ENCODE results near the gene ADAMTS2.
"Not testable (repeated sequence)": the region's sequence is repeated elsewhere in the genome, so short reads cannot be mapped to it uniquely, and the experiment has no call there.

Gene ADAMTS2

DNA sequence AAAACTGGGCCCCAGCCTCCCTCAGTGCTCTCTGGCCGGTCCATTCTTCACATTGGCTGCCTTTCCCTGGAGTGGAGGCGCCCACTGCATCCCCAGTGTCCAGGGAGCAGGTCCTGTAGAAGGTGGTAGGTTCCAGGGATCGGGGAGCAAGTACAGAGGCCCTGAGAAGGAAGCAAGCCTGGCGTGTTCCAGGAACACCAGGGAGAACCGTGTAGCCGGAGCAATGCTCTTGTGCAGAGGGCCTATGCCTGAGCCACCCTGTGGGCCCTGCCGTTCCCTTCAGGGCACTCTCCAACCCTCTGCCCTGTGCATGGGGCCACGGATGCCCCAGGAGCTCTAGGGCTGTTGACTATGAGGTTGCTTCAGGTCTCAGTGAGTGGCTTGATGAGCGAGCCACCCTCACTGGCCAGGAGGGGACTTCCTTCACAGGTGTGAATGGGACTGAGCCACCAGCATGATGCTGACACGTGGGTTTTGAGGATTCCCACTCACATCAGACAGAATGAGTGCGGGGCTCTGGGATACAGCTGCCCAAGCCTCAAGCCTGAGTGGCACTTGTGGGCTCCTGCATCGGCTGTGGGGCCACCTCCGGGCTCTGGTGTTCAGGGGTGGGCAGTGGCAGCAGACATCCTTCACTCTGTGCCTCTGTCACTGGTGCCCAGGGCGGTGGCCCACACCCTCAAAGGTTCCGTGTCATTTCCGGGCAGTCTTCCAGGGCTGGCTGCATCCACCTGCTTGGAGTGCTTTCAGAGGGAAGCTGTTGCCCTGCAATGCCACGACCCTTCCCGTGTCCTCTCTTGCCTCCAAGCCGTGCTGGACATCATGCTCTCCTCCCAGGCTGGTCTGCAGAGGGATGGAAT is 54.4 kb downstream of the ADAMTS2 start:
- DNase-seq (ENCODE audit: extremely low read depth, low read depth), result no peak
- TF ChIP-seq CTCF (IDR thresholded peaks at IDR 0.05; ENCODE audit: low read depth, low read length), result no peak

- TF ChIP-seq CTCF (IDR thresholded peaks at IDR 0.05; ENCODE audit: low read depth, low read length), result no peak
- DNase-seq (ENCODE audit: extremely low read depth, low read depth), result no peak
These were observed 55.4 kb downstream of the ADAMTS2 start for GRCh38 chr5:179289756-179290385.

GRCh38 chr5:179288809-179289185 is 56.5 kb downstream of the ADAMTS2 start:
- TF ChIP-seq CTCF (IDR thresholded peaks at IDR 0.05; ENCODE audit: low read depth, low read length), result no peak
- no peak for DNase-seq (ENCODE audit: extremely low read depth, low read depth)

- DNase-seq (ENCODE audit: extremely low read depth, low read depth), result no peak
- TF ChIP-seq CTCF (IDR thresholded peaks at IDR 0.05; ENCODE audit: low read depth, low read length), result no peak
These were observed 57.0 kb downstream of the ADAMTS2 start for GRCh38 chr5:179288101-179288808.

DNA sequence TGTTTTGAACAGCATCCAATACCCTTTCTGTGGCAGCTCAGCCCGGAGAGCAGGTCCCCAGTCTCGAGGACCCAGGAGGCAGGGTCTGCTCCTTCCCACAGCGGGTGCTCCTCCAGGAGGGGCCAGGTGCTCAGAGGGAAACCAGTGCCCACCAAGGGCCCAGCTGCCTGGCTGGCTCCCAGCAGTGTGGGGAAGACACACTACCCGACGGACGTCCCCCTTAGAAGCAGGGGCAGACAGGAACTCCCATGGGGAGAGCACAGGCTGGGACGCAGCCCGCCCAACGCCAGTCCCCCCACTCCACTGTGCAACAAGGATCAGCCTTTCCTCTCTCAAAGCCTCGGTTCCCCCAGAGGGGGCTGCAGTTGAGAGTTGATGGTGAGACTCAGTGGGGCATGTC is 57.6 kb downstream of the ADAMTS2 start:
- DNase-seq (ENCODE audit: extremely low read depth, low read depth), result no peak
- TF ChIP-seq CTCF (IDR thresholded peaks at IDR 0.05; ENCODE audit: low read depth, low read length), result no peak

GRCh38 chr5:179287071-179287470 is 58.2 kb downstream of the ADAMTS2 start:
- no peak for TF ChIP-seq CTCF (IDR thresholded peaks at IDR 0.05; ENCODE audit: low read depth, low read length)
- no peak for DNase-seq (ENCODE audit: extremely low read depth, low read depth)

DNA sequence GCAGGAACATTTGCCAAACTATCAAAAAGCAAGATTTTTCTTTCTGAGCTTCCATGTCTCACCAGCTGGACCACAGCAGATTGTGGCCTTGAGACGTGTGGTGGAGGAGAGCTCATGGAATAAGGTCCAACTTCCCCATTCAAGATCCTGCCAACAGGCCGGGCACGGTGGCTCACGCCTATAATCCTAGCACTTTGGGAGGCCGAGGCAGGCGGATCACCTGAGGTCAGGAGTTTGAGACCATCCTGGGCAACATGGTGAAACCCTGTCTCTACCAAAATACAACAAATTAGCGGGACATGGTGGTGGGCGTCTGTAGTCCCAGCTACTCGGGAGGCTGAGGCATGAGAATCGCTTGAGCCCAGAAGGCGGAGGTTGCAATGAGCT is 59.5 kb downstream of the ADAMTS2 start:
- DNase-seq (ENCODE audit: extremely low read depth, low read depth), result not testable (repeated sequence)
